Measurements from ENCODE around the gene HTATIP2. TPM values are rescaled to one million over a fixed set of nuclear protein-coding genes. Genes with fewer than 3 reads are reported as not detected.
A peak's percentile ranks its signal among the peaks of the same experiment; 100 is the strongest.

Gene HTATIP2
- total RNA-seq = 10 to 100 TPM; 64.9 to 76.5 TPM

GRCh38 chr11:20363500-20364340 lies at the start of gene HTATIP2:
TSS of gene HTATIP2 (plus strand) at chr11:20363714. CDS start at chr11:20364238, 524 bp downstream.
- Mint-ChIP-seq H3K27me3 (no peaks in the 10 kb centered on the region), H3K4me3 (peak within 1 kb of the TSS; percentile 81), H3K36me3 (ENCODE audit: low read depth) (peaks cover 50% of the 10 kb centered on the region), H3K4me1 (peaks cover 33% of the 10 kb centered on the region), H3K9me3 (peaks cover 6% of the 10 kb centered on the region), H3K27ac (peak within 1 kb of the TSS; percentile 86)
- peak; percentile 77 for ATAC-seq (replicated peaks)

- Mint-ChIP-seq H3K4me1 (no peaks in the 10 kb centered on the region), H3K9me3 (no peaks in the 10 kb centered on the region), H3K36me3 (ENCODE audit: low read depth) (no peaks in the 10 kb centered on the region), H3K27me3 (peaks cover 12% of the 10 kb centered on the region), H3K4me3 (no peak overlapping the region), H3K27ac (no peak overlapping the region)
- no peak for ATAC-seq (replicated peaks)
Observed at GRCh38 chr11:20315800-20316199, 47.7 kb upstream of the HTATIP2 start.

- no peak overlapping the region for H3K4me3 Mint-ChIP-seq
- peaks cover 14% of the 10 kb centered on the region for H3K27me3 Mint-ChIP-seq
- H3K36me3 Mint-ChIP-seq (ENCODE audit: low read depth) = no peaks in the 10 kb centered on the region
- no peaks in the 10 kb centered on the region for H3K4me1 Mint-ChIP-seq
- H3K27ac Mint-ChIP-seq = no peak overlapping the region
- no peaks in the 10 kb centered on the region for H3K9me3 Mint-ChIP-seq
- ATAC-seq (replicated peaks) = no peak
Observed at GRCh38 chr11:20321177-20321576, 42.3 kb upstream of the HTATIP2 start.

- no peaks in the 10 kb centered on the region for H3K4me1 Mint-ChIP-seq
- no peaks in the 10 kb centered on the region for H3K9me3 Mint-ChIP-seq
- H3K36me3 Mint-ChIP-seq (ENCODE audit: low read depth) = no peaks in the 10 kb centered on the region
- ATAC-seq (replicated peaks) = no peak
- no peak overlapping the region for H3K4me3 Mint-ChIP-seq
- H3K27ac Mint-ChIP-seq = no peak overlapping the region
- H3K27me3 Mint-ChIP-seq = peaks cover 14% of the 10 kb centered on the region
Observed at GRCh38 chr11:20327377-20327935, 36.1 kb upstream of the HTATIP2 start.

GRCh38 chr11:20336056-20336455 lies 27.5 kb upstream of the HTATIP2 start:
- Mint-ChIP-seq H3K4me3 (no peak overlapping the region), H3K36me3 (ENCODE audit: low read depth) (no peaks in the 10 kb centered on the region), H3K9me3 (no peaks in the 10 kb centered on the region), H3K4me1 (no peaks in the 10 kb centered on the region), H3K27me3 (peaks cover 51% of the 10 kb centered on the region), H3K27ac (no peak overlapping the region)
- ATAC-seq (replicated peaks) = no peak

GRCh38 chr11:20337526-20338154 lies 25.9 kb upstream of the HTATIP2 start:
- Mint-ChIP-seq H3K9me3 (no peaks in the 10 kb centered on the region), H3K27ac (no peak overlapping the region), H3K4me1 (no peaks in the 10 kb centered on the region), H3K4me3 (no peak overlapping the region), H3K36me3 (ENCODE audit: low read depth) (no peaks in the 10 kb centered on the region), H3K27me3 (peaks cover 58% of the 10 kb centered on the region)
- ATAC-seq (replicated peaks) = no peak

GRCh38 chr11:20342347-20343141 lies 21.0 kb upstream of the HTATIP2 start:
- ATAC-seq (replicated peaks) = no peak
- Mint-ChIP-seq H3K27ac (no peak overlapping the region), H3K36me3 (ENCODE audit: low read depth) (no peaks in the 10 kb centered on the region), H3K9me3 (no peaks in the 10 kb centered on the region), H3K27me3 (peaks cover 37% of the 10 kb centered on the region), H3K4me3 (no peak overlapping the region), H3K4me1 (no peaks in the 10 kb centered on the region)

GRCh38 chr11:20351136-20351535 lies 12.4 kb upstream of the HTATIP2 start:
- Mint-ChIP-seq H3K4me3 (no peak overlapping the region), H3K36me3 (ENCODE audit: low read depth) (no peaks in the 10 kb centered on the region), H3K9me3 (no peaks in the 10 kb centered on the region), H3K27ac (no peak overlapping the region), H3K27me3 (no peaks in the 10 kb centered on the region), H3K4me1 (peaks cover 10% of the 10 kb centered on the region)
- ATAC-seq (replicated peaks) = no peak

- no peaks in the 10 kb centered on the region for H3K36me3 Mint-ChIP-seq (ENCODE audit: low read depth)
- ATAC-seq (replicated peaks) = no peak
- peak overlapping the region; percentile 5 for H3K27ac Mint-ChIP-seq
- H3K9me3 Mint-ChIP-seq = no peaks in the 10 kb centered on the region
- H3K4me1 Mint-ChIP-seq = peaks cover 10% of the 10 kb centered on the region
- no peak overlapping the region for H3K4me3 Mint-ChIP-seq
- no peaks in the 10 kb centered on the region for H3K27me3 Mint-ChIP-seq
Observed at GRCh38 chr11:20351751-20352262, 11.7 kb upstream of the HTATIP2 start.

GRCh38 chr11:20353829-20354434 lies 9.6 kb upstream of the HTATIP2 start:
- peaks cover 10% of the 10 kb centered on the region for H3K4me1 Mint-ChIP-seq
- H3K9me3 Mint-ChIP-seq = no peaks in the 10 kb centered on the region
- H3K27me3 Mint-ChIP-seq = no peaks in the 10 kb centered on the region
- no peak overlapping the region for H3K4me3 Mint-ChIP-seq
- ATAC-seq (replicated peaks) = peak; percentile 60
- H3K27ac Mint-ChIP-seq = no peak overlapping the region
- H3K36me3 Mint-ChIP-seq (ENCODE audit: low read depth) = no peaks in the 10 kb centered on the region

- no peak for ATAC-seq (replicated peaks)
- Mint-ChIP-seq H3K9me3 (no peaks in the 10 kb centered on the region), H3K4me1 (peaks cover 12% of the 10 kb centered on the region), H3K4me3 (no peak overlapping the region), H3K27ac (no peak overlapping the region), H3K27me3 (no peaks in the 10 kb centered on the region), H3K36me3 (ENCODE audit: low read depth) (no peaks in the 10 kb centered on the region)
Observed at GRCh38 chr11:20355221-20356219, 8.0 kb upstream of the HTATIP2 start.

- Mint-ChIP-seq H3K9me3 (no peaks in the 10 kb centered on the region), H3K27me3 (no peaks in the 10 kb centered on the region), H3K27ac (no peak overlapping the region), H3K36me3 (ENCODE audit: low read depth) (no peaks in the 10 kb centered on the region), H3K4me3 (no peak overlapping the region), H3K4me1 (peaks cover 13% of the 10 kb centered on the region)
- ATAC-seq (replicated peaks) = no peak
Observed at GRCh38 chr11:20357150-20357549, 6.4 kb upstream of the HTATIP2 start.

GRCh38 chr11:20360650-20361049 lies 2.9 kb upstream of the HTATIP2 start:
- H3K27ac Mint-ChIP-seq = peak overlapping the region; percentile 83
- peaks cover 25% of the 10 kb centered on the region for H3K36me3 Mint-ChIP-seq (ENCODE audit: low read depth)
- ATAC-seq (replicated peaks) = peak; percentile 46

More at GRCh38 chr11:20360650-20361049, 2.9 kb upstream of the HTATIP2 start:
- Mint-ChIP-seq H3K9me3 (peaks cover 6% of the 10 kb centered on the region), H3K4me3 (peak overlapping the region; percentile 79), H3K27me3 (no peaks in the 10 kb centered on the region), H3K4me1 (peaks cover 16% of the 10 kb centered on the region)

All from activated T-helper 17 cell treated with anti-CD3 and anti-CD28 coated beads, Interleukin-2, amount 50 U/mL, for 72 hours (primary cell).